Measurements from ENCODE around the gene ZNF442.
"Not testable (repeated sequence)": the region's sequence is repeated elsewhere in the genome, so short reads cannot be mapped to it uniquely, and the experiment has no call there.

The ZNF442 gene

DNA sequence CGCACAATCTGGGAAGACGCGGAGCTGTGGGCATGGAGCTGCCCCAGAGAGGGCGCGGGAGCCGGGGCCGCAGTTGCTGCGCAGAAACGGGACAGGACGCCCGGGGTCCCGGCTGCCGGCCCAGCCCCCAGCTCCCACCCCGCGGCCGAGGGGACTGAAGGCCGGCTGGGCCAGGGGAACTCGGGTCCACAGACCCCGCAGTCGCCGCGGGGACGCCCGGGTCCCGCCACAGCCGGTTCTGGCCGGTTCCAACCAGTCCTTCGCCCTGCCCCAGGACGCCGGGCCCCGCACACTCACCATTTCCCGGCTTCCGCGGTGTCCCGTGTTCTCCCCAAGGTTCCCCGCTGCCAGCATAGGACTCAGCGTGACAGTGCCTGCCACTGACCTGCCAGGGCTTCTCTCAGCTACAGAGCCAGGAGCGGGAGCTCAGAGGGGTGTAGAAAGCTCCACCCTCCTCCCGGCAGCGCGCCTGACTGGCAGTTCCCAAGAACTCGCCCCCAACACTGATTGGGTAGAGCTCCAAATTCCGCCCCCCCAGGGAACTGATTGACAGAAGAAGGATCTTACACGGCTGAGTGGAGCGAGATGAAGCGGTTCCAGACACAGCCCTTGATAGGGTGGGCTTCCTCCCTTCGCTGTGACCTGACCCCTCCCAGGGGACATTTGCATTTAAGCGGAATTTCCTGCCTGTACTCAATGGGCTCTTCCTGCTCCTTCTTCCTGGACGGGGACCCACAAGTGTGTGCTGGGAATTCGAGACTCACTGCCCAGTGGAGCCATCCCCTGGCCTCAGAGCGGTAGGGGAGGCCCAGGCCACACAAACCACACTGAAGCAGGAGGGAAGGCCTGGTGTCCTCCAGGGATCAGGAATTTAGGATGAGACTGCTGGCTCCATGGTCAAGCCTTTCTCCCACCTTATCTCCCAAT is at the start of gene ZNF442:
ZNF442 (minus strand) TSS at position 448 of the 927 bp plus-strand sequence. CDS start 2,052 bp downstream, outside the sequence.
- Mint-ChIP-seq H3K27me3 (no peaks in the 10 kb centered on the region), H3K27ac (peak within 1 kb of the TSS; percentile 76), H3K36me3 (ENCODE audit: low read depth) (no peaks in the 10 kb centered on the region), H3K9me3 (no peaks in the 10 kb centered on the region), H3K4me3 (peak within 1 kb of the TSS; percentile 90), H3K4me1 (ENCODE audit: low read depth) (peaks cover 20% of the 10 kb centered on the region)

DNA sequence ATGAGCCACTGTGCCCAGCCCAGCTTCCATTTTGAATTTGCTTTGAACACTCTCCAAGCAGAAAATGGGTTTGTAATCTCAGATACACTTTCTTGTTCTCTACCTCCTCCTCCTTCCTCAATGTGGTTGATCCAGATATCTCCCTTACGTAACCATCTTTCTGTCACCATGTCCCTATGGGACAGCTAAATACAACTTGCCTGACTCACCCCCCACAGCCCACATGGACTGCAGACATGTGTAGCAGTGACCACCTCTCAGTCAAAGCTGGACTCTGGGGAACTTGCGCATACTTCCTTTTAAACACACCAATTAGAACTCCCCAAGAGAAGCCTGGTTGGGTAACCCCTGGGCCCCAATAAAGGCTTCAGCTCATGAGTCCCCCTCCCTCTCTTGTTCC is 46.4 kb upstream of the ZNF442 start:
- no peaks in the 10 kb centered on the region for H3K4me1 Mint-ChIP-seq (ENCODE audit: low read depth)
- H3K4me3 Mint-ChIP-seq: no peak overlapping the region
- peaks cover 22% of the 10 kb centered on the region for H3K9me3 Mint-ChIP-seq
- H3K36me3 Mint-ChIP-seq (ENCODE audit: low read depth): peaks cover 12% of the 10 kb centered on the region
- no peaks in the 10 kb centered on the region for H3K27me3 Mint-ChIP-seq
- no peak overlapping the region for H3K27ac Mint-ChIP-seq

DNA sequence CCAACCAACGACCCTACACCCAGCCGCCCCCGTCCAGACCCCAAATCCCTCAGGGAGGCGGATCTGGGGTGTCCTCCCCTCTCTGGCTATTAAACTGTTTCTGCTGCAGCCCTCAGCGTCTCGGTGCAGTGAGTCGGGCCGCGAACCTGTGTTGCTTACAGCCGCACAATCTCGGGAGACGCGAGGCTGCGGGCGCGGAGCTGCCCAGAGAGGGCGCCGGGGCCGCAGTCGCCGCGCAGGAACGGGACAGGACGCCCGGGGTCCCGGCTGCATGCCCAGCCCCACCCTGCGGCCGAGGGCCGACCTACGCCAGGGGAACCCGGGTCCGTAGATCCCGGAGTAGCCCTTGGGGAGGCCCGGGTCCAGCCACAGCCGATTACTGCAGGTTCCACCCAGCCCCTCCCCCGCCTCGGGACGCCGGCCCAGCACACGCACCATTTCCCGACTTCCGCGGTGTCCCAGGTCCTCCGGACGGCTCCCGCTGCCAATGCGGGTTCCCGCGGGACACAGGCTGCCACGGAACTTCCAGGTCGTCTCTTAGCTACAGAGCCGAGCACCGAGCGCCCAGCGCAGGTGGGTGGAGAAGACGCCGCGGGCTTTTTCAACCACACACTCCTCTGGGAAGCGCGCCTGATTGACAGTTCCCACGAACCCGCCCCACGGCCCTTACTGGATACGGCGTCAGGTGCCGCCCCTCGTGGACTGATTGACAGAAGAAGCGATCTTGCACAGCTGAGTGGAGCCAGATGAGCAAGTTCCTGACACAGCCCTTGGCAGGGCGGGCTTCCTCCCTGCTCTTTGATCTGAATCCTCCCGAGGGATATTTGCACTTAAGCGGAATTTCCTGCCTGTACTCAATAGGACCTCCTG is 35.4 kb upstream of the ZNF442 start, which contains the start of gene ZNF799:
ZNF799 (minus strand) TSS at position 639 of the 870 bp plus-strand sequence; CDS start at position 438, 201 bp downstream.
- Mint-ChIP-seq H3K4me3 (peak within 1 kb of the TSS; percentile 90), H3K27ac (peak within 1 kb of the TSS; percentile 77), H3K4me1 (ENCODE audit: low read depth) (peaks cover 20% of the 10 kb centered on the region), H3K27me3 (no peaks in the 10 kb centered on the region), H3K36me3 (ENCODE audit: low read depth) (peaks cover 12% of the 10 kb centered on the region), H3K9me3 (peaks cover 7% of the 10 kb centered on the region)

DNA sequence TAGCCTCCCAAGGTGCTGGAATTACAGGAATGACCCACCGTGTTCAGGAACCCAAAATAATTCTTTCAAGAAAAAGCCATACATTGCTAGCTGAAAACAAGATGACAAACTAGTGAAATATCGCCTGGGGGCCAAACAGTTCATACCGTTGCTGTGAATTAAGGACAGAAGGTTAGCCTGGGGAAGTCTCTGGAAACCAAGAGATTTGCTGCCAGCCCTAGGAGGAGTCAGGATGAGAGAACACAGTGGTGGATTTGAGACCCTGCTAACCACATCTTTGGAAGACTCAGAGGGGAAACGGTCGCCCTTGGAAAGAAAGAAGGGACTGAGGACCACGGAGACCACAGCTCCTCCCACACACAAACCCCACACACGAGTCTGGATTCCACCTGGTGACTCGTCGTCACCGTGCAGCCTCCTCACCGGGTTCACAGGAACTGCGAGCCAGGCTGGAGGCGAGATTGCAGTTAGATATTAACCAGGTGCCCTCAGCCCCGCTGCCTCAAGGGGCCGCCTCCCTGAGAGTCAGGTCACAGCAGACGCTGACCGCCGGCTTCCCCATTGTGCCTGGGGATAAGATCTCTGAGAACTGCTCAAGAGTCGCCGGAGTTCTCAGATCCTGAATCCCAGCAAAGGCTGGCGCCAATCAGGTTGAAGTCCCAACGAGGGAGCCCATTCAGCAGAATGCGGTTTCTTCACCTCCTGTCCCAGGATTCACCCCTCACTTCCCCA is 34.6 kb upstream of the ZNF442 start:
- not testable (repeated sequence) for H3K27me3 Mint-ChIP-seq
- Mint-ChIP-seq H3K27ac (peak overlapping the region; percentile 63), H3K36me3 (ENCODE audit: low read depth) (peaks cover 19% of the 10 kb centered on the region), H3K4me1 (ENCODE audit: low read depth) (peaks cover 20% of the 10 kb centered on the region), H3K4me3 (peak overlapping the region; percentile 90), H3K9me3 (peaks cover 12% of the 10 kb centered on the region)

DNA sequence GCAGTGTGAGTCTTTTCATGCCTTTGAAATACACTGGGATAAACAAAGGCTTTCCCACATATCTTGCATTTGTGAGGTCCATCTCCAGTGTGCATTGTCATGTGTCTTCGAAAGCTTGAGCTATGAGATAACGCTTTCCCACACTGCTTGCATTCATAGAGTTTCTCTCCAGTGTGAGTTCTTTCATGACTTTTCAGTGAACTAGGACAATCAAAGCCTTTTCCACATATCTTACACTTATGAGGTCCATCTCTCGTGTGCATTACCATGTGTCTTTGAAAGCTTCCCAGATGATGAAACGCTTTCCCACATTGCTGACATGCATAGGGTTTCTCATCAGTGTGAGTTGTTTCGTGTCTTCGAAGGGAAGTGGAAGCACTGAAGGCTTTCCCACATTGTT is 25.7 kb upstream of the ZNF442 start:
- Mint-ChIP-seq H3K36me3 (ENCODE audit: low read depth) (peaks cover 71% of the 10 kb centered on the region), H3K9me3 (peaks cover 48% of the 10 kb centered on the region)
- not testable (repeated sequence) for H3K4me3 Mint-ChIP-seq; H3K4me1 Mint-ChIP-seq (ENCODE audit: low read depth); H3K27me3 Mint-ChIP-seq; H3K27ac Mint-ChIP-seq

DNA sequence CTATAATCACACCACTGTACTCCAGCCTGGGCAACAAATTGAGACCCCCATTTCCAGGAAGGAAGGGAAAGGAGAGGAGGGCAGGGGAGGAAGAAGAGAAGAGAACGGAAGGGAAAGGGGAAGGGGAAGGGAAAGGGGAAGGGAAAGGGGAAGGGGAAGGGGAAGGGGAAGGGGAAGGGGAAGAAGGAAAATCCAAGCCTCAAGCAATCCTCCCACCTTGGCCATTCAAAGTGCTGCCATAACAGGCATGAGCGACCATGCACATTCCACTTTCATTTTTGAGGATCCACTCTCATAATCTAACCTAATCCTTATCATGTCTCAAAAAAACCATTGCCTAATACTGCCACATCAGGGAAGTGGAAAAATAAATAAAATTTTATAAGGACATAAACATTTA is 20.9 kb upstream of the ZNF442 start:
- not testable (repeated sequence) for H3K27ac Mint-ChIP-seq
- peaks cover 30% of the 10 kb centered on the region for H3K9me3 Mint-ChIP-seq
- H3K36me3 Mint-ChIP-seq (ENCODE audit: low read depth): peaks cover 43% of the 10 kb centered on the region

DNA sequence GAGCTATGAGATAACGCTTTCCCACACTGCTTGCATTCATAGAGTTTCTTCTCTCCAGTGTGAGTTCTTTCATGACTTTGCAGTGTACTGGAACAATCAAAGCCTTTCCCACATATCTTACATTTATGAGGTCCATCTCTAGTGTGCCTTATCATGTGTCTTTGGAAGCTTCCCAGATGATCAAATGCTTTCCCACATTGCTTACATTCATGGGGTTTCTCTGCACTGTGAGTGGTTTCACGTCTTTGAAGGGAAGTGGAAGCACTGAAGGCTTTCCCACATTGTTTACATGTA is 14.9 kb upstream of the ZNF442 start:
- H3K4me3 Mint-ChIP-seq: no peak overlapping the region
- H3K9me3 Mint-ChIP-seq: peaks cover 39% of the 10 kb centered on the region
- no peaks in the 10 kb centered on the region for H3K4me1 Mint-ChIP-seq (ENCODE audit: low read depth)
- no peaks in the 10 kb centered on the region for H3K27me3 Mint-ChIP-seq
- H3K27ac Mint-ChIP-seq: no peak overlapping the region
- H3K36me3 Mint-ChIP-seq (ENCODE audit: low read depth): peaks cover 39% of the 10 kb centered on the region

More for the DNA sequence above, 20.9 kb upstream of the ZNF442 start:
- H3K27me3 Mint-ChIP-seq; H3K4me1 Mint-ChIP-seq (ENCODE audit: low read depth); H3K4me3 Mint-ChIP-seq: not testable (repeated sequence)

DNA sequence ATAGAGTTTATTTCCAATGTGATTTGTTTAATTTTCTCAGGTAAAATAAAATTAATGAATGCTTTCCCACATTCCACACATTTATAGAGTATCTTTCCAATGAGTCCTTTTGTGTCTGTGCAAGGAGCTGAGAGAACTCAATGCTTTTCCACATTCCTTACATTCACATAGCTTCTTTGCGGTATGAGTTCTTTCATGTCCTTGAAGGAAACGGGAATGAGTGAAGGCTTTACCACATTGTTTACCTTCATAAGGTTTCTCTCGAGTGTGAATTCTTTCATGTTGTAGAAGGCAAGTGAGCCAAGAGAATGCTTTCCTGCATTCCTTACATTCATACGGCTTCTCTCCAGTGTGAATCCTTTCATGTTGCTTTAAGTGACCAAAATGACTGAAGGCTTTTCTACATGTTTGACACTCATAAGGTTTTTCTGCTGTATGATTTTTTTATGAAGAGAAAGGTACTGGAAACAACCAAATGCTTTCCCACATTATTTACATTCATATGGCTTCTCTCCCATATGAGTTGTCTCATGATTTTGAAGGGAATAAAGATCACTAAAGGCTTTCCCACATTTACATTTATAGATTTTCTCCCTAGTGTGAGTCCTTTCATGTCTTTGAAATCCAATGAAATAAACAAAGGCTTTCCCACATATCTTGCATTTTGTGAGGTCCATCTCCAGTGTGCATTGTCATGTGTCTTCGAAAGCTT is 14.4 kb upstream of the ZNF442 start:
- Mint-ChIP-seq H3K4me3 (no peak overlapping the region), H3K36me3 (ENCODE audit: low read depth) (peaks cover 42% of the 10 kb centered on the region), H3K9me3 (peaks cover 39% of the 10 kb centered on the region), H3K27ac (no peak overlapping the region), H3K27me3 (no peaks in the 10 kb centered on the region), H3K4me1 (ENCODE audit: low read depth) (no peaks in the 10 kb centered on the region)

DNA sequence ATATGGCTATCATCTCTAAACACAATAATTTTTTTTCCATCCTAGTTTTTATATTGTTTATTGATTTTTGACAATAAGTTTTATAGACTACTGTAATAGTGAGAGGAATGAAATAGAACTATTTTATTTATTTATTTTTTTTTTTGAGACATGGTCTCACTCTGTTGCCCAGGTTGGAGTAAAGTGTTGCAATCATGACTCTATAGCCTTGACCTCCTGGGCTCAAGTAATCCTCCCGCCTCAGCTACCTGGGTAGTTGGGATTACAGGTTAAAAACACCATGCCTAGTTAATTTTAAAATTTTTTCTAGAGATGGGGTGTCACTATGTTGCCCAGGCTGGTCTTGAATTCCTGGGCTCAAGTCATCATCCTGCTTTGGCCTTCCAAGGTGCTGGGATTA is 8.5 kb upstream of the ZNF442 start:
- Mint-ChIP-seq H3K36me3 (ENCODE audit: low read depth) (peaks cover 16% of the 10 kb centered on the region), H3K4me1 (ENCODE audit: low read depth) (no peaks in the 10 kb centered on the region), H3K4me3 (no peak overlapping the region), H3K27me3 (no peaks in the 10 kb centered on the region), H3K9me3 (peaks cover 23% of the 10 kb centered on the region), H3K27ac (no peak overlapping the region)

DNA sequence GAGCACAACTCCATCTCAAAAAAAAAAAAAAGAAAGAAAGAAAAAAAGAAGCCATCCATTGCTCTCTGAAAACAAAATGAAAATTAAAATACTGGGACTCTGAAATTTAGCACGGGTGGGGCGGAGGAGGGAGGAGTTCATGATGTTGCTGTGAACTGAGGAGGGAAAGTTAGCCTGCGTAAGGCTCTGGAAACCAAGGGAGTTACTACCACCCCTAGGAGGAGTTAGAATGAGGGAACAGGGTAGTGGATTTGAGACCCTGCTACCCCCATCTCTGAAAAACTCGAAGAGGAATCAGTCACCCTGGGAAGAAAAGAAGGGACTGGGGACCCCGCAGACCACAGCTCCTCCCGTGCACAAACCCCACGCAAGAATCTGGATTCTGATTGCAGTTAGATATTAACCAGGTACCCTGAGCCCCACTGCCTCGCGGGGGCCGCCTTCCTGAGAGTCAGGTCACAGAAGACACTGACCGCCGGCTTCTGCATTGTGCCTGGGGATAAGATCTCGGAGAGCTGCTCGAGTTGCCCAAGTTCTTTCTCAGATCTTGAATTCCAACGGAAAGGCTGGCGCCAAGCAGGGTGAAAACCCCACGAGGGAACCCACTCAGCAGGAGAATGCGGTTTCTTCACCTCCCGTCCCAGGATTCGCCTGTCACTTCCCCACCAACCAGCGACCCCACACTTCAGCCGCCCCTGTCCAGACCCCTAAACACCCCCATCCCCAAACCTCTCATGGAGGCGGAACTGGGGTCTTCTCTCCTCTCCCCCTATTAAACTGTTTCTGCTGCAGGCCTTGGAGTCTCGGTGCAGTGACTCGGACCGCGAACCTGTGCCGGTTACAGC is 870 bp downstream of the ZNF442 start:
- Mint-ChIP-seq H3K36me3 (ENCODE audit: low read depth) (no peaks in the 10 kb centered on the region), H3K27ac (peak overlapping the region; percentile 5)

DNA sequence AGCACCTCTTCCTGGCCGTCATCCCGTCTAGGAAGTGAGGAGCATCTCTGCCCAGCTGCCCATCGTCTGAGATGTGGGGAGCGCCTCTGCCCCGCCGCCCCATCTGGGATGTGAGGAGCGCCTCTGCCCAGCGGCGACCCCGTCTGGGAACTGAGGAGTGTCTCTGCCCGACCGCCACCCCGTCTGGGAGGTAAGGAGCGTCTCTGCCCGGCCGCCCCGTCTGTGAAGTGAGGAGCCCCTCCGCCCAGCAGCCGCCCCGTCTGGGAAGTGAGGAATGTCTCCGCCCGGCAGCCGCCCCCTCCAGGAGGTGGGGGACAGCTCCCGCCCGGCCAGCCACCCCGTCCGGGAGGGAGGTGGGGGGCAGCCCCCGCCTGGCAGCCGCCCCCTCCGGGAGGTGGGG is 3.2 kb downstream of the ZNF442 start:
- not testable (repeated sequence) for H3K27ac Mint-ChIP-seq; H3K4me3 Mint-ChIP-seq; H3K27me3 Mint-ChIP-seq; H3K9me3 Mint-ChIP-seq; H3K36me3 Mint-ChIP-seq (ENCODE audit: low read depth)
- peaks cover 20% of the 10 kb centered on the region for H3K4me1 Mint-ChIP-seq (ENCODE audit: low read depth)

More for the DNA sequence above, 870 bp downstream of the ZNF442 start:
- H3K9me3 Mint-ChIP-seq: no peaks in the 10 kb centered on the region
- H3K4me1 Mint-ChIP-seq (ENCODE audit: low read depth): peaks cover 20% of the 10 kb centered on the region
- H3K27me3 Mint-ChIP-seq: no peaks in the 10 kb centered on the region
- H3K4me3 Mint-ChIP-seq: peak overlapping the region; percentile 90

DNA sequence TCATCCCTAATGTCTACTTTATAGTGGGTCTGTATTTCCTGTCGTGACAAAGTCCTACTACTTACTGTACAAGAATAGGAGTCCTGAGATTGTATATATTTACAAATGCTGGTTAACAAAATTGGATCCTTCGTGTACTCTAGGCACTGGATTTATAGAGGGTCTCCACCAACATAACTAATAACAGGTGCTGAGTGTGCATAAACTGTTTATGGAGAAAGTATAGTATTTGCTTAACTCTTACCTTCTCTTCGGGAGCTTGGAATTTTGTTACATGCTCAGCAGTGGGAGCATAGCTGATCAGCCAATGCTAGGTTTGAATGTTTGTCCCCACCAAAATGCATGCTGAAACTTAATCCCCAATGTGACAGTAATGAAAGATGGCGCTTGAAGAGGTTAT is 12.1 kb downstream of the ZNF442 start:
- Mint-ChIP-seq H3K4me3 (no peak overlapping the region), H3K4me1 (ENCODE audit: low read depth) (no peaks in the 10 kb centered on the region), H3K27me3 (no peaks in the 10 kb centered on the region), H3K27ac (no peak overlapping the region), H3K9me3 (peaks cover 50% of the 10 kb centered on the region), H3K36me3 (ENCODE audit: low read depth) (peaks cover 59% of the 10 kb centered on the region)

DNA sequence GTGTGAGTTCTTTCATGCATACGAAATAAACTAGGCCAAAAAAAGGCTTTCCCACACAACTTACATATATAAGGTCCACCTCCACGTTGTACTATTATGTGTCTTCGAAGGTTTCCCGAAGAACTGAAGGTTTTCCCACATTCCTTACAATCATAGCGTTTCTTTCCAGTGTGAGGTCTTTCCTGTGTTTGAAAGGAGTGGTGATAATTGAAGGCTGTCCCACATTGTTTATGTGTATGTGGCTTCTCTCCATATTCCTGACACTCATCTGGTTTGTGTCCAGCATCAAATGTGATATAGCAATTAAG is 14.6 kb downstream of the ZNF442 start:
- Mint-ChIP-seq H3K4me3 (no peak overlapping the region), H3K36me3 (ENCODE audit: low read depth) (peaks cover 59% of the 10 kb centered on the region), H3K9me3 (peaks cover 55% of the 10 kb centered on the region)

More for the DNA sequence above, 14.6 kb downstream of the ZNF442 start:
- Mint-ChIP-seq H3K27ac (no peak overlapping the region), H3K27me3 (no peaks in the 10 kb centered on the region), H3K4me1 (ENCODE audit: low read depth) (no peaks in the 10 kb centered on the region)
